Adipose tissue (tissue), 3 donors: ENCODE results near the gene SLC11A2. TPM values are rescaled to one million over a fixed set of nuclear protein-coding genes. Genes with fewer than 3 reads are reported as not detected.

Source experiments
- H3K27ac ChIP-seq: one replicate; pipeline ENCODE4 v1.5.1; 2013; ENCODE audit warnings: low read depth, low read length
- WGBS, 3 donors: extraction: QIAGEN DNeasy Blood & Tissue Kit; methylation state at CpG; one replicate each; pipeline ENCODE4 v1.1.7; 2013; 5-methylcytosine and 5-hydroxymethylcytosine counted together
- polyA plus RNA-seq, 3 donors: library from polyadenylated mRNA; stranded (reverse); fragments of 200-250 nt; gene quantifications; one replicate each; pipeline ENCODE4 v1.2.3, GENCODE V29; 2013
- donor health status: healthy with polysubstance abuse.
- donor health status: Bipolar disorder and iron deficiency.
- donor health status: healthy.

Gene SLC11A2
- polyA plus RNA-seq, result 10 to 100 TPM; 10.8 to 23.7 (median 18.5) TPM

DNA sequence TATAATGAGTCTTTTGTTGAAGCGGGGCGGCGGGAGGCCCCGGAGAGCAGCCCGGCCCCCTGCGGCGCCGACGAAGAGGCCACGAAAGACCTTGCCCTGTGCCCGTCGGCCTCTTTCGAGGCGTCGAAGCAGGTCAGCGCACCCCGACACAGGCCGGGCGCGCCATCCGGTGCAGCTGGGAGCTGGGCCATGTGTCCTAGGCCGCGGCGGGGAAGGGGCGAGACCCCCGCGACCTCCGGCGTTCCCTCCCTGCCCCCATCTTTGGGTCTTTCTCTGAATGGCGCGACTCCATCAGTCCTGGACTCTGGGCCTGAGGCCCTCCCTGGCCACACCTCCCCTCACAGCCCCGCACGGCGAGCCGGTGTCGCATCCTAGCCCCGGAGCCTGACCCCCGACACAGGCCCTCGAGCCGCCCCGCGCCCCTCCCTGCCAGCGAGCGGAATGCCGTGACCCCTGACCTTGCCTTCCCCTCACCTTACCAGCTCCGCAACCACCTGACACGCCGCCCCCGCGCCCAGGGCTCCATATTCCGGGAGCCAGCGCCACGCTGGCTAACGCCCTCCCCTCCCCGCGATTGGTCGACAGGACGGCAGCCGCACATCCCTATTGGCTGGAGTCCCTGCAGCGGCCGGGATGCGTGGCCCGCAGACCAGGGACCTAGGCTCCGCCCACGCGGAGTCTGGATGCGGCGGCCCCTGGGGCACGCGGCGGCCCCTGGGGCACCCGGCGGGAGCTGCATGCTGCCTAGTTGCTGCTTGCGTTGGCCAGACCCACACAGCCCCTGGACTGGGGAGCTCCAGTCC, at the start of gene SLC11A2:
TSS of gene SLC11A2 (minus strand) at position 549 of the 803 bp plus-strand sequence. CDS start 15,656 bp downstream, outside the sequence.
- no peak within 1 kb of the TSS for H3K27ac ChIP-seq
- WGBS, 3 donors, result 0 to 1% (median 1%) methylated on average over 71 to 74 of the region's 74 CpGs

DNA sequence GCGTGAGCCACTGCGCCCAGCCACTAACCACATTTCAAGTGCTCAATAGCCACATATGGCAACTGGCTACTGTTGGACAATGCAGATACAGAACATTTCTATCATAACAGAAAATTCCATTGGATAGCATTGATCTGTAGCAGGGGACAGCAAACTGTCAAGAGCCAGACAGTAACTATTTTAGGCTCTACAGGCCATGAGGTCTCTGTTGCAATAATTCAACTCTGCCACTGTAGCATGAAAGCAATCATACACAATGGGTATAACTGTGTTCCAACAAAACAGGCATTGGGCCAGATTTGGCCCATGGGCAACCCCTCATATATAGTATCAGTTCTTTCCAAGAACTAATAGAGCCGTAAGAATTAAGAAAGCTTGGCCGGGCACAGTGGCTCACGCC, 49.2 kb upstream of the SLC11A2 start:
- H3K27ac ChIP-seq, result no peak overlapping the region
- 81 to 93% (median 90%) methylated on average over 5 of the region's 5 CpGs for WGBS, 3 donors

DNA sequence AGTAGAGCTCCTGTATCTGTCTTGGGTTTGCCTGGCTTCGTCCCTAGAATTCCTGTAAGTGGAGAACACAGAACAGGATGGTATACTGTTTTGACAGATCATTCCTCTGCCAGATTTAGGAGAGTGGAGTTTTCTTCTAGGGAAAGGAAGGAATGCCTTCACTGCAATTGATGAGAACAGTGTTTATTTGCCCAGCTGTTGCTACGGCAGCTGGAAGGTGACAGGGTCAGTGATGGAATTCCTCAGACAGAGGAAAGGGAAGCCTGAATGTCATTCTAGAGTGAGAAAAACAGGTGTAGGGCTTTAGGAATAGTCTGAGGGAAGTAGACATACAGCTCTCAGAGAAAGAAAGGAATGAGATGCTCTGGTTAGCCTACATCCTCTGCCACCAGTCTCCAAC, 45.5 kb upstream of the SLC11A2 start:
- H3K27ac ChIP-seq, result no peak overlapping the region
- 38 to 91% (median 85%) methylated on average over 2 of the region's 2 CpGs for WGBS, 3 donors

DNA sequence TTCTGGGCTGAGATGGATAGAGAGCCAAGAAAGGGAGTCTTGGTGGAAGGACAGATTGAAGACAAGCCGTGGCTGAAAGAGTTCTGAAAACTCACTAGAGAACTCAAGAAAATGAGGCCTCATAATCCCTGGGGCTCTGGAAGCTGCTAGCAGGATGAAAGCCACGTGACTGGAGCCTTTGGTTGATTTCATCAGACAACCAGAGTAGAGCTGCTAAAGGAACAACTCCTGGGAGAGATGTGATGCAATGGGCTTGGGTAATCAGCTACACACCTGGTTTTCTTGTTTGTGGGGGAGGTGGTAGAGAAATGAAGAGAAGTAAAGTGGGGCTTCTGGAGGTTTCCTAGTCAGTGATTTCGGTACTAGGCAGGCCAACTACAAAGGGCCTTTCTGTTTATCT, 43.8 kb upstream of the SLC11A2 start:
- 60 to 79% (median 76%) methylated on average over 3 of the region's 3 CpGs for WGBS, 3 donors
- H3K27ac ChIP-seq, result no peak overlapping the region

DNA sequence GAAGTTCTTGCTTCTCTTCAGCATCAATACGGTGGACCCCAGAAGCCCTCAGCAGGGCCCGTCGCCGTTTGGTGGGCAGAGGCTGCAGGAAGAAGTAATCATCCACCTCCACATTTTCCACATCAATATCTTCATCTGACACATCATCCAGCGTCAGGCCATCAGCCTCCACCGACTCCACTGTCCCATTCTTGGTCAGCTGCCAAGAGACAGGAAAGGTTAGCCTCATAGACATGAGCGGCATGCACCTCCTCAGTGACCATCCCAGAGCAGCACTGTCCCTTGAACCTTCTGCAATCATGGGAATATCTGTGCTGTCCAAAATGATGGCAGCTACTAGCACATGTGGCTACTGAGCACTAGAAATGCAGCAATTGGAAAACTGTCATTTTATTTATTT, 41.6 kb upstream of the SLC11A2 start:
- WGBS, 3 donors, result 79 to 88% (median 85%) methylated on average over 7 of the region's 7 CpGs
- no peak overlapping the region for H3K27ac ChIP-seq

DNA sequence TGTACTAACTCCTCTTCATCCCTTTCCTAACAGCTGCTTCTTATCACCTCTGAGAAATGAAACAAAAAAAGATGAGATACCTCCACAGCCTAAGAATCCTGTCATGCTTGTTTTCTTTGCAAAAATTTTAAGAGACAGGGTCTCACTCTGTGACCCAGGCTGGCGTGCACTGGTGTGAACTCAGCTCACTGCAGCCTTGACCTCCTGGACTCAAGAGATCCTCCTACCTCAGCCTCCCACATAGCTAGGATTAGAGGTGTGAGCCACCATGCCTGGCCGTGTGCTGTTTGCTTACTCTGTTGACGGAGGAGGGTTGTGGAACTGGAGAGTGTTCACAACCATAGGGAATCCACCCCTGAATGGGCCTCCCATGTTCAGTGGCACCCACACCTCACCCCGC, 41.0 kb upstream of the SLC11A2 start:
- 84 to 95% (median 95%) methylated on average over 4 of the region's 4 CpGs for WGBS, 3 donors
- no peak overlapping the region for H3K27ac ChIP-seq

DNA sequence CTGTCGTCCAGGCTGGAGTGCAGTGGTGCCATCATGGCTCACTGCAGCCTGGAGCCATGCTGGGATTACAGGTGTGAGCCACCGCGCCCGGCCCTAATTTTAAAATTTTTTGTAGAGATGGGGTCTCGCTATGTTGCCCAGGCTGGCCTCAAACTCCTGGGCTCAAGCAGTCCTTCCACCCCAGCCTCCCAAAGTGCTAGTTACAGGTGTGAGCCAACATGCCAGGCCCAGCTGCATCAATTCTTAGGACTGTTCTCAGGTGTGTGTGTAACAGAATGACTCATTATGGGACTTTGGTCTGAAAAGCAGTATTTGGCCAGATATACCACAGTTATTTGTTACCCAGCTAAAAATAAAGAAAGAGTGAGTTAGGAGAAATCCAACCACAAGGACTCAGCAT, 39.3 kb upstream of the SLC11A2 start:
- 96 to 99% (median 96%) methylated on average over 5 of the region's 5 CpGs for WGBS, 3 donors

DNA sequence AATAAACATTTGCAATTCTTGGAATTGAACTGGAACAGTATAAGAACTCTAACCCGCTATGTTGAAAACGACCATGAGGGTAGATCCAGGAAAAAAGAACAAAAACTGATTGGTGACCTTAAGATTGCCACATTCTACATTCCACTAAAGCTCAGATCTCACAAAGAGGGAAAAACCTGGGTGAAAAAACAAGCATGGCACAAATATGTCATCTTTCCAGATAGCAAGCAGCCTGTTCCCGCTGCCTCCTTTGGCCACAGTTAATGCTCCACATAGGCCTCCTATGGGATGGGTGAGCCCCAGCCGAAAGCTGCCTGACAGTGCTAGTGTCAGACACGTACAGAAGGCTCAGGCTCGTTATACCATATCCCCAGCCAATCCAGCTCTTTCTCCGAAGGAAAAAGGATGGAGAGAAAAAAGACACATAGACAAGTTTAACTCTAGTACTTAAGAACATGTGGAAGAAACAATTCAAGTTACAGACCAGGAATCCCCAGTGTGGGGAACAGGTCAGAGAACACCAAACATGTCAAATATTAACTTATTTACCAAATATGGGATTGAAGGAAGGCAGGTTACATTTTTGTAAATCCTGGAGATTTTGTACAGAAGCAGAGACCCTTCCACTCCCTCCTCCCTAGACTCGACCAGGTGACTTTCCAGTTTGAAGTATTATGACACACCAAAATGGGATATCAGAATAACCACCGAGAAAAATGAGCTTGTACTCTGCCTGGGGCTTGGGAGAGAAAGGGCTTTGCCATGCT, 36.6 kb upstream of the SLC11A2 start:
- WGBS, 3 donors, result 70 to 86% (median 78%) methylated on average over 9 of the region's 9 CpGs
- no peak overlapping the region for H3K27ac ChIP-seq

More for the DNA sequence above, 39.3 kb upstream of the SLC11A2 start:
- no peak overlapping the region for H3K27ac ChIP-seq

DNA sequence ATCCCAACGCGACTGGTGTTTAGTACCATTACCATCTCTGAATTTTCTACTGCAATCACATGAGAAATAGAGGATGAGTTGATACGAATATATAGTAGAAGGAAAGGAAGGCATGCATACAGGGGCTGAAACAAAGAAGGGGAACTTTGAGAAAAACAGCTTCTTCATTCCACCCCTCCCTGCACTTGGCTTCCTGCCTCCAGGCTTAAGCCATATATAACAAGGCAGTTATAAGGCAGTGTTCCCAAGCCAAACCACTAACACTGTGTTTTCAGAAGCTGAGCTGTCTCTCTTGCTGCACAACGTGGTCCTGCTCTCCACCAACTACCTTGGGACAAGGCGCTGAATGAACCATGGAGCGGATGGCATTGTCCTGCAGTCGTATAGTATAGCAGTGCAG, 32.9 kb upstream of the SLC11A2 start:
- no peak overlapping the region for H3K27ac ChIP-seq
- 81 to 89% (median 82%) methylated on average over 7 of the region's 7 CpGs for WGBS, 3 donors

DNA sequence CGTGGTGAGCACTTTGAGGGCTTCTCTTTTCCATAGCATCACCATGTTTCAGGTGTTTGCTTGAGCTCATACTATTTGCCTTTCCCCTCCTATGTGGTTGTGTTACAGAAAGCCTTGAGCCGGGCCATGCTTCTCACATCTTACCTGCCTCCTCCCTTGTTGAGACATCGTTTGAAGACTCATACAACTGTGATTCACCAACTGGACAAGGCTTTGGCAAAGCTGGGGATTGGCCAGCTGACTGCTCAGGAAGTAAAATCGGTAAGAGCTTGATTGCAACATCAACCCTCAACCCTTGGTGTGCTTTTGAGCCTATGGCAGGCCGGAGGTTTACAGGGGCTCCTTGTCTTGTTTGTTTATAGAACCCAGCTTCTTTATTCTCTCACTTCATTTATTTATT, 30.1 kb upstream of the SLC11A2 start:
- WGBS, 3 donors, result 55 to 84% (median 61%) methylated on average over 5 of the region's 5 CpGs

DNA sequence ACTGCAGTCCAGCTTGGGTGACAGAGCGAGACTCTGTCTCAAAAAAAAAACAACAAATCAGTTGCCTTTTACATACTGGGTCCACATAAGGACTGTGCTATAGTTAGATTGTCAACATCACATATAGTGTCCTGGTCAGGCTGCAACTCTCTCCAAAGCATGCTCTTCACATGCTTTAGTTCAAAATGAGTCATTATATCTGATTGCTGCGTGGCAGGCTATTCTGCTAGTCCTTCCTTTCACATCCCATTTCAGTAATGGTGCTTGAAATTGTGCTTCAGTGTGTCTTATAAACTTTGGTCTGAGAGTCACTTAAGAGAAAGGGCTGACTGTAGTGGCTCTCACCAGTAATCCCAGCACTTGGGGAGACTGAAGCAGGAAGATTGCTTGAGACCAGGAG, 28.9 kb upstream of the SLC11A2 start:
- WGBS, 3 donors, result 90 to 94% (median 90%) methylated on average over 2 of the region's 2 CpGs
- no peak overlapping the region for H3K27ac ChIP-seq

More for the DNA sequence above, 30.1 kb upstream of the SLC11A2 start:
- no peak overlapping the region for H3K27ac ChIP-seq

DNA sequence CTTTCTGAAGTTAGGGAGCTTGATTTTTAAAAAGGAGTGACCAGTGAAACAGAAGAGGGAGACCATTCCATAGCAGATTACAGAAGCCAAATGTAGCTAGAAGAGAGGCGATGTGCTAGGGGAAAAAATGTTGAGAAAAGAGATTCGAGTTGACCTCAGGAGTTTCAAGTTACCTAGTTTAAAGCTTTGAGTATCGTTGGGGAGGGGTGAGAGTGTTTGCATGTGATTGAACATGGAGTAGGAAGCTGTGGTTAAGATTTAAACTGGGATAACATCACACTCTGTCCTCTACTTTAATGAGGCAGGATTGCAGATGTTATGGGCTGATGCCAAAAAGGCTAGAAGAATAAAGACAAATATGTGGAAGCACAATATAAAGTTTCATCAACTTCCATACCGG, 25.6 kb upstream of the SLC11A2 start:
- no peak overlapping the region for H3K27ac ChIP-seq
- 56 to 68% (median 64%) methylated on average over 4 of the region's 4 CpGs for WGBS, 3 donors

DNA sequence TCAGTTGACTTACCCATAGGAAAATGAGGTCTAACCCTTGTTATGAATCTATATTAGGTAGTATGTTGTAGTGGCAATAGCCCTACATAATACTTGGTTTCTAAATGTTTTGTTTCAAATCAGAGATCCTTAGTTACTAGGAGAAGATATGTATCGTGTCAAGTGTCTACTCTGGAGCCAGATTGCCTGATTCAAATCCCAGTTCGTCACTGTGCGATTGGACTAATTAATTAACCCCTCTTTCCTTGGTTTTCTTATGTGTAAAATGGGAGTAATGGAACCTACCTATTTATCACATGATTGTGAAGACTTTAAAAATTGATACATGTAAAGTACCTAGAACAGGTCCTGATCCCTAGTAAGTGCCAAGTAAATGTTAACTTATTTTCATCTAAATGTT, 23.3 kb upstream of the SLC11A2 start:
- 44 to 70% (median 46%) methylated on average over 3 of the region's 3 CpGs for WGBS, 3 donors
- no peak overlapping the region for H3K27ac ChIP-seq

DNA sequence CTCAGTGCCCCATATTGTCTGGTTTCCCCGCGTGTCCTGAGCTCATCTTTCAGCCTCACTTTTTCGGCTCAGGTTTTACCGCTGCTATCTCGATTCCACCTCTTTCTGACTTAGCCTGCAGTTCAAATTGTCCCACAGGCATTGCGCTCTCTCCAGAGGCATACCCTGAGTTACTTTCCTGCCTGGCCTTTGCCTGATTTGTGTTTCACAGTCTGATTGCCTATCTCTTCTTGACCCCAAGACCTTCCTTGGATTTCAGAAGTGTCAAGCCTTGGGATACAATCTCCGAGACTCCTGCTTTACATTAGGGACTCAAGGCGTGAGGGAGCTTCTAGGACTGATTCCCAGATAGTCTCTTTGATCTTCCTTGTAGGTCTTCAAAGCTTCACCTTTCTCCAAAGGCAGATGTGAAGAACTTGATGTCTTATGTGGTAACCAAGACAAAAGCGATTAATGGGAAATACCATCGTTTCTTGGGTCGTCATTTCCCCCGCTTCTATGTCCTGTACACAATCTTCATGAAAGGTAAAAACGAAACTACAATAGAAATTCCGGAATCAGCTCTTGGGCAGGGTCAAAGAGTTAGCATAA, 22.6 kb upstream of the SLC11A2 start:
- H3K27ac ChIP-seq, result no peak overlapping the region
- WGBS, 3 donors, result 17 to 23% (median 18%) methylated on average over 14 of the region's 14 CpGs

DNA sequence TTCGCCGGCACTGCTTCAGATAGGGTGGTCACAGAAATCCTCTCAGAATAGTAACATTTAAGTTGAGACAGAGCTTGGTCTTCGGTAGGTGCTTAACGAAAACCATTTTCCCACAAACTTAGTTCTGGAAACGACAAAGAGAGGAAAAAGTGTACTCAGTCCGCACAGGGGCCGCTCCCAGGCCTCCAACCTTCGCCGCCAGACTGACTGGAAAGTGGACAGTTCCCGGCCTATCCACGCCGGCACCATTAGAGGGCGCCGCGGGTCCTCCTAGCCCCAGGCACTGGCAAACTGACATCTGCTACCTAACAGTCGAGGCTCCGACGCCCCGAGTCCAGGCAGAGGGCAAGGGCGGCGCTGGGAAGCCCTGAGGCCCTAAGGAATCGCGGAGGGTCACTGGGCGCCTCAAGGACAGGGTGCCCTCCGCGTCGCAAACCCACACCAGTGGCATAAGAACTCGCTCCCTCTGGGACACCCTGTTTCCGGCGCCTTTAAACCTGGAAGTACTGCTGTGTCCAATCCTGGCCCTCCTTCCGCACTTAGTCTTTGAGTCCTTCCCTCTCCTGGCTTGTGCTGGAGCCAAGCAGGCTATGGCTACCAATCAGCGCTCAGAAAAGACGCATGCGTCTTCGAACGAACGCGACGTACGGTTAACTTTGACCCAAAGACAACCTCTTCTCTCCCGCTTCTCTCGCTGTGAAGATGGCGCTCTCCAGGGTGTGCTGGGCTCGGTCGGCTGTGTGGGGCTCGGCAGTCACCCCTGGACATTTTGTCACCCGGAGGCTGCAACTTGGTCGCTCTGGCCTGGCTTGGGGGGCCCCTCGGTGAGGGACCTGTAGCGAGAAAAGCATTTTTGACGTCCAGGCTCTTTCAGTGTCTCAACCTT, 21.7 kb upstream of the SLC11A2 start, which contains the start of gene LETMD1:
TSS of gene LETMD1 (plus strand) at position 673 of the 886 bp plus-strand sequence. CDS start at position 703, 30 bp downstream.
- H3K27ac ChIP-seq, result peak within 1 kb of the TSS; percentile 88
- WGBS, 3 donors, result 3 to 4% (median 4%) methylated on average over 51 of the region's 51 CpGs

DNA sequence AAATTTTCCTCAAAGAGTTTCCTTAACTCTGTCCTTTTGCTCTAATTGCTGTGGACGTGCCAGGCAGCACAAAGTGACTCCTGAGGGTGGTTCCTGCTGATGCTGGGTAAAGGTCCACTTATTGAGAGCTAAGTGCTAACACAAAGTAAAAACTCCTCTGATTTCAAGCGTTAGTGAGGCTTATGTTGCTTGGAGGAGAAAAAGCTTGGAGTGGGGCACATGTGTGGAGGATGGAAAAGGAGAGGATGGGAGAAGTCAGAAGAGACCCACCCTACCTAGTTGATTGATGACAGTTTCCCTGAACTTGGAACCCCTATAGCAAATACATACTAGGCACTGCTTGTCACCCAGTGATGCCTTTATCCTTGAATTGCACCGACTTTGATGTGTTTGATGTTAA, 10.1 kb upstream of the SLC11A2 start:
- no peak overlapping the region for H3K27ac ChIP-seq
- WGBS, 3 donors, result 52 to 79% (median 78%) methylated on average over 3 of the region's 3 CpGs

DNA sequence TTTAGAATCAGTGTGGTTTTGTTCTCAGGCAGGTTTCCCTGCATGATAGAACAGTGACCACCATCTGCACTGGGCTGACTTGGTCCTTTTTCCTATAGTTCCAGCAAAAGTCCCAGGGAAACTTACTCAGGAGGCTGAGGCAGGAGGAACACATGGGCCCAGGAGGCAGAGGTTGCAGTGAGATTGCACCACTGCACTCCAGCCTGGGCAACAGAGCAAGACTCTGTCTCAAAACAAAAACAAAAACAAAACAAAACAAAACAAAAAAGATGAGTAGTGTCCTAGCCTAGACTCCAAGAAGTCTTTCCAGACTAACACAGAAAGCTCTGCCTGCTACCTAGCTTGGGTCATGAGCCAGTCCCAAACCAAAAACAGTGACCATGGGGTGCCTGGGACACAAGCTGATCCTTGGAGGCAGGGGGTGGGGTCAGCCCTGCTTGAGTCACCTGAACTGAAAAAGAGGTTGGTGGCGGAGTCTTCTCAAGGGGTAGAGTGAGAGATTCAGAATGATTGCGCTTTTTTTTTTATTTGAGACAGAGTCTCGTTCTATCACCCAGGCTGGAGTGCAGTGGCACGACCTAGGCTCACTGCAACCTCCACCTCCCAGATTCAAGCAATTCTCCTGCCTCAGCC, 7.4 kb upstream of the SLC11A2 start:
- no peak overlapping the region for H3K27ac ChIP-seq
- 92 to 97% (median 95%) methylated on average over 4 of the region's 4 CpGs for WGBS, 3 donors

DNA sequence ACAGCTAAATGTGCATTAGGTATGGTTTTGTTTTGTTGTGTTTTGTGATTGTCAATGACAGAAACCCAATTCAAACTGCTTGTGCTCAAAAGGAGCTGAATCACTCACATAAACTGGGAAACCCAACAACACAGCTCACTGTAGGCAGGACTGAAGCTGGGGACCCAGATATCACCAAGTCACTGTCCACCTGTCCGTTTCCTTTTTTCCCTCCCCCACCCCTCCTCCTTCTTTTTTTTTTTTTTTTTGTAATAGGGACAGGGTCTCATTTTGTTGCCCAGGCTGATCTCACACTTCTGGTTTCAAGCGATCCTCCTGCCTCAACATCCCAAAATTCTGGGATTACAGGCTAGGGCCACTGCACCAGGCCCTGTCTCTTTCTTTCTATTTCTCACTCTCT, 6.9 kb upstream of the SLC11A2 start:
- H3K27ac ChIP-seq, result no peak overlapping the region
- 65 to 89% (median 84%) methylated on average over 2 of the region's 2 CpGs for WGBS, 3 donors
